NCI-H1694 treated with DMSO at 0.1 percent for 48 hours (cell line): ENCODE measurements around the gene CLPX.
"Not testable (repeated sequence)": the region's sequence is repeated elsewhere in the genome, so short reads cannot be mapped to it uniquely, and the experiment has no call there.

Source experiments
- DNase-seq: peaks from one replicate; lab custom pipeline; 2025; lab: John Stamatoyannopoulos, UW

The CLPX gene

GRCh38 chr15:65101411-65101890, 83.7 kb downstream of the CLPX start:
- peak; percentile 38 for DNase-seq

- DNase-seq: no peak
Observed at GRCh38 chr15:65100442-65100841, 84.7 kb downstream of the CLPX start.

- not testable (repeated sequence) for DNase-seq
Observed at GRCh38 chr15:65099801-65100200, 85.3 kb downstream of the CLPX start.

- no peak for DNase-seq
Observed at GRCh38 chr15:65099336-65099735, 85.8 kb downstream of the CLPX start.
